DMS153 treated with DMSO at 0.1 percent for 48 hours (cell line): ENCODE data around the gene ZFR2.
"Not testable (repeated sequence)": the region's sequence is repeated elsewhere in the genome, so short reads cannot be mapped to it uniquely, and the experiment has no call there.

Experiments used
- DNase-seq: peaks from one replicate; lab custom pipeline; 2025; ENCODE audit not compliant: unreplicated experiment; lab: John Stamatoyannopoulos, UW

Gene ZFR2

GRCh38 chr19:3773814-3774515 lies 94.9 kb downstream of the ZFR2 start:
- no peak for DNase-seq

GRCh38 chr19:3771906-3772455 lies 96.9 kb downstream of the ZFR2 start, which contains the start of gene RAX2:
RAX2 (minus strand) TSS chr19:3772228; CDS start chr19:3771742, 486 bp downstream.
- DNase-seq: no peak

GRCh38 chr19:3771000-3771905 lies 97.6 kb downstream of the ZFR2 start:
- no peak for DNase-seq

GRCh38 chr19:3770136-3770999 lies 98.5 kb downstream of the ZFR2 start:
- DNase-seq: no peak

- DNase-seq: no peak
Observed at GRCh38 chr19:3769494-3769893, 99.3 kb downstream of the ZFR2 start.

- no peak for DNase-seq
Observed at GRCh38 chr19:3768748-3769099, 100.1 kb downstream of the ZFR2 start.

- DNase-seq: no peak
Observed at GRCh38 chr19:3768015-3768747, 100.7 kb downstream of the ZFR2 start.

- no peak for DNase-seq
Observed at GRCh38 chr19:3767050-3767449, 101.8 kb downstream of the ZFR2 start.

GRCh38 chr19:3766520-3766919 lies 102.3 kb downstream of the ZFR2 start:
- DNase-seq: no peak

- not testable (repeated sequence) for DNase-seq
Observed at GRCh38 chr19:3765757-3766156, 103.1 kb downstream of the ZFR2 start.

- no peak for DNase-seq
Observed at GRCh38 chr19:3765121-3765520, 103.7 kb downstream of the ZFR2 start.

- peak; percentile 98 for DNase-seq
Observed at GRCh38 chr19:3762501-3763459, 106.1 kb downstream of the ZFR2 start, which contains the start of gene MRPL54. MRPL54 (plus strand) TSS chr19:3762682; CDS start chr19:3762701, 19 bp downstream.

GRCh38 chr19:3762130-3762473 lies 106.7 kb downstream of the ZFR2 start:
- no peak for DNase-seq

- DNase-seq: peak; percentile 69
Observed at GRCh38 chr19:3761382-3762129, 107.3 kb downstream of the ZFR2 start, which contains the start of gene APBA3. APBA3 (minus strand) TSS chr19:3761692; CDS start chr19:3760264, 1,428 bp downstream.

GRCh38 chr19:3760871-3761361 lies 107.9 kb downstream of the ZFR2 start:
- no peak for DNase-seq

GRCh38 chr19:3759482-3760254 lies 109.2 kb downstream of the ZFR2 start:
- no peak for DNase-seq

GRCh38 chr19:3758297-3758696 lies 110.5 kb downstream of the ZFR2 start:
- not testable (repeated sequence) for DNase-seq
